Fibroblast of lung (primary cell): ENCODE data around the gene PUM2.

Source experiments
- EZH2 ChIP-seq: IDR thresholded peaks from 2 replicates; pipeline ENCODE4 v1.5.1; 2012; ENCODE audit warnings: low read length, control low read depth, mild to moderate bottlenecking; ENCODE audit errors: missing control alignments
- TF ChIP-seq, protein P1 (sequence below), 2 donors: IDR thresholded peaks in 1 of 2; conservative IDR thresholded peaks in 1 of 2; 1 replicate in 1 of 2; 2 replicates in 1 of 2; pipeline ENCODE4 v1.5.1; 2011 to 2012; ENCODE audit warnings: low read length in 2 of 2, control low read depth in 1 of 2, inconsistent platforms in 1 of 2, low read depth in 1 of 2, mild to moderate bottlenecking in 1 of 2

DNA sequence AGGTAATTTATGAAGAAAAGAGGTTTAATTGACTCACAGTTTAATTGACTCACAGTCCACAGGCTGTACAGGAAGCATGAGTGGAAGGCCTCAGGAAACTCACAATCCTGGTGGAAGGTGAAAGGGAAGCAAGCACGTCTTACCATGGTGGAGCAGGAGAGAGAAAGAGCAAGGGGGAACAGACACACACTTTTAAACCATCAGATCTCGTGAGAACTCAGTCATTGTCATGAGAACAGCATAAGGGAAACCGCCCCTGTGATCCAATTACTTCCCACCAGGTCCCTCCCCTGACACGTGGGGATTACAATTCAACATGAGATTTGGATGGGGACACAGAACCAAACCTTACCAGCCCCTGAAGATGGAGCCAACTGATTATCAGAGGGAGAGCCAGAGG is 11.2 kb upstream of the PUM2 start:
- TF ChIP-seq, protein P1, sequence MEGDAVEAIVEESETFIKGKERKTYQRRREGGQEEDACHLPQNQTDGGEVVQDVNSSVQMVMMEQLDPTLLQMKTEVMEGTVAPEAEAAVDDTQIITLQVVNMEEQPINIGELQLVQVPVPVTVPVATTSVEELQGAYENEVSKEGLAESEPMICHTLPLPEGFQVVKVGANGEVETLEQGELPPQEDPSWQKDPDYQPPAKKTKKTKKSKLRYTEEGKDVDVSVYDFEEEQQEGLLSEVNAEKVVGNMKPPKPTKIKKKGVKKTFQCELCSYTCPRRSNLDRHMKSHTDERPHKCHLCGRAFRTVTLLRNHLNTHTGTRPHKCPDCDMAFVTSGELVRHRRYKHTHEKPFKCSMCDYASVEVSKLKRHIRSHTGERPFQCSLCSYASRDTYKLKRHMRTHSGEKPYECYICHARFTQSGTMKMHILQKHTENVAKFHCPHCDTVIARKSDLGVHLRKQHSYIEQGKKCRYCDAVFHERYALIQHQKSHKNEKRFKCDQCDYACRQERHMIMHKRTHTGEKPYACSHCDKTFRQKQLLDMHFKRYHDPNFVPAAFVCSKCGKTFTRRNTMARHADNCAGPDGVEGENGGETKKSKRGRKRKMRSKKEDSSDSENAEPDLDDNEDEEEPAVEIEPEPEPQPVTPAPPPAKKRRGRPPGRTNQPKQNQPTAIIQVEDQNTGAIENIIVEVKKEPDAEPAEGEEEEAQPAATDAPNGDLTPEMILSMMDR (conservative IDR thresholded peaks at IDR 0.05 in 1 of 2, IDR thresholded peaks at IDR 0.05 in 1 of 2; ENCODE audit: low read depth in 1 of 2, low read length in 2 of 2): no peak
- TF ChIP-seq EZH2: no peak
